ENCODE data around the gene AURKB. TPM values are rescaled to one million over a fixed set of nuclear protein-coding genes. Genes with fewer than 3 reads are reported as not detected.

Gene AURKB
- total RNA-seq, 1 donor from 2014 or later, result 1.2 TPM

DNA sequence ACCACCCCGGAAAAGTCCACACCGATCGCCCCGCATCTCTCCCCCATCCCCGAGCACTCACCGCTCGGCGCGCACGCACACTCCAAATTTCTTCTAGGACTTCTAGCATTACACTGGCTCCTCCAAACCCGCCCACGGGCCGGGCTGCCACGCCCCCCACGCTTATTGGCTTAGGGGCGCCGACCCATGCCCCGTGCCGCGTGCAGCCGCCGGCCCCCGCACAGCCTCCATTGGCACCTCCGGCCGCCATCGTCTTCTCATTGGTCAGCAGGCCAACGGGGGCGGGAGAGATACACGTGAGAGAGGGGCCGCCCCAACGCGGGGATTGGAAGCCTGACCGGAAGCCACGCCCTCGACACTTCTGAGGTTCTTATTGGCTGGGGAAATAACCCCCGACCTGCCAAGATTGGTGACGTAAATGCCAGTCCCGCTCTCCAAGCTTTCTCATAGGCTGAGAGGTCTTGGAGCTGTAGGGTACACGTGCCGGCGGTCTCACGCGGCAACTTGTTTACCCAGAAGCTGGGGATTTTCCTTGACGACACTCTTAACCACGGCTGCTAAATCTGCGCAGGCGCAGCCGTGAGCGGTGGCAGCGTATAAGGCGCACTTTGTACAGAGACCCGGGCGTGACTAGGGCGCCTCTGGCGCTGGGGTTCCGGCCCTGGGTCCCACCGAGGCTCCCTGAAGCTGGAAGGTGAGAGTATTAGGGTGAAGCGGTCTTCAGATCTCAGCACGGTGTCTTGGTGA lies 54.0 kb downstream of the AURKB start:
- peak overlapping the region; percentile 75 for H3K4me3 ChIP-seq
- no peaks in the 10 kb centered on the region for H3K9me3 ChIP-seq (replicated peaks)
- TF ChIP-seq, protein P1, sequence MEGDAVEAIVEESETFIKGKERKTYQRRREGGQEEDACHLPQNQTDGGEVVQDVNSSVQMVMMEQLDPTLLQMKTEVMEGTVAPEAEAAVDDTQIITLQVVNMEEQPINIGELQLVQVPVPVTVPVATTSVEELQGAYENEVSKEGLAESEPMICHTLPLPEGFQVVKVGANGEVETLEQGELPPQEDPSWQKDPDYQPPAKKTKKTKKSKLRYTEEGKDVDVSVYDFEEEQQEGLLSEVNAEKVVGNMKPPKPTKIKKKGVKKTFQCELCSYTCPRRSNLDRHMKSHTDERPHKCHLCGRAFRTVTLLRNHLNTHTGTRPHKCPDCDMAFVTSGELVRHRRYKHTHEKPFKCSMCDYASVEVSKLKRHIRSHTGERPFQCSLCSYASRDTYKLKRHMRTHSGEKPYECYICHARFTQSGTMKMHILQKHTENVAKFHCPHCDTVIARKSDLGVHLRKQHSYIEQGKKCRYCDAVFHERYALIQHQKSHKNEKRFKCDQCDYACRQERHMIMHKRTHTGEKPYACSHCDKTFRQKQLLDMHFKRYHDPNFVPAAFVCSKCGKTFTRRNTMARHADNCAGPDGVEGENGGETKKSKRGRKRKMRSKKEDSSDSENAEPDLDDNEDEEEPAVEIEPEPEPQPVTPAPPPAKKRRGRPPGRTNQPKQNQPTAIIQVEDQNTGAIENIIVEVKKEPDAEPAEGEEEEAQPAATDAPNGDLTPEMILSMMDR (IDR thresholded peaks at IDR 0.05; ENCODE audit: borderline replicate concordance), result no peak
- H3K27me3 ChIP-seq (ENCODE audit: low read depth), result no peaks in the 10 kb centered on the region
- intact Hi-C loops (cut with micrococcal nuclease), result no loop called here
- H3K36me3 ChIP-seq, result peaks cover 24% of the 10 kb centered on the region
- H3K4me1 ChIP-seq, result peaks cover 73% of the 10 kb centered on the region
- peak overlapping the region; percentile 100 for H3K27ac ChIP-seq (replicated peaks)
- DNase-seq, result peak; percentile 100

DNA sequence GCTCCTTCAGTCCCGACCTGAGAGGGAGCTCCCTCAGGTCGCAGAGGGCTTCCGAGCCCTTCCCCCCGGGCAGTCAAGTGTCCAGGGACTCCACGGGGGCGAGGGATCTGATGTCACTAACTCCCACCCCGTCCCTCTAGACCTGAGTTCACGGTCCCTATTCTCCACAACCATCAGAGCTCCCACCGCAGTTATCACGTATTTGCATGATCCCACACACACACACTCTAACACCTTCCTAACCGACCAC lies 54.5 kb downstream of the AURKB start:
- Histone ChIP-seq H3K27me3 (ENCODE audit: low read depth) (no peaks in the 10 kb centered on the region), H3K36me3 (peaks cover 19% of the 10 kb centered on the region), H3K4me1 (peaks cover 69% of the 10 kb centered on the region), H3K4me3 (peak overlapping the region; percentile 75), H3K27ac (replicated peaks) (peak overlapping the region; percentile 99), H3K9me3 (replicated peaks) (no peaks in the 10 kb centered on the region)
- intact Hi-C loops (cut with micrococcal nuclease), result no loop called here
- TF ChIP-seq, protein P1 (IDR thresholded peaks at IDR 0.05; ENCODE audit: borderline replicate concordance), result no peak
- DNase-seq, result no peak

DNA sequence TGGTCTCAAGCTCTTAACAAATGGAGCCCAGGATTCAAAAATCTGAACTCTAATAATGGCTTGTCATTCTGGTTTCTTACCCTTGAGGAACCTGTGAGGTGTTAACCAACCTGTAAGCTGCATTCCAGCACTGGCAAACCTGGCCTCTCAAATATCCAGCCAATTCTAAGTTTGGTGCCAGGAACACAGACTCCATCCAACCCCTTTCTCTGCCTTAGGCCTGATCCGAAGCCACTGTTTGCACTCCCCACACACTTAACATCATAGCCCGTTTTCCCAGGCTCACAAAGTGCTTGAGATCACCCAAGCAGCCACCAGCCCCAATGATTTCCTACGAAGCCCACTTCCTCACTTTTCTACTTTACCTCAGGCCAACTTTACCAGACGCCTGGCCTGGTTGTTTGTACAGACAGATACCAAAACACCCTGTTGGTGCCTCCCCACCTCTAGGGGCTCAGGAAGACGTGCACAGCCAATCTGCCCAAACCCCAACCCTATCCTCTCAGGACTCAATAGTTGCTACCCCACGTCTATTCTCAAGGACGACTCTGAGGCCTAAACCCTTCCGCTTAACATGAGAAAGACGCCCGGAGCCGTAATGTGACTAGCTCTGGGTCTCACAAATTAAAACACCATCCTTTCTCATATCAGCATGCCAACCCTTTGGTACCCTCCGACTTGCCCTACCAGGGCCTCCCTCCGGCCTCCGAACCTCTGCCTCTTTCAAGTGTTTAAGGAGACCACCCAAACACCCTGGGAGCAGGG lies 55.0 kb downstream of the AURKB start:
- H3K4me1 ChIP-seq, result peaks cover 69% of the 10 kb centered on the region
- TF ChIP-seq, protein P1 (IDR thresholded peaks at IDR 0.05; ENCODE audit: borderline replicate concordance), result no peak
- no peaks in the 10 kb centered on the region for H3K27me3 ChIP-seq (ENCODE audit: low read depth)
- H3K36me3 ChIP-seq, result peaks cover 19% of the 10 kb centered on the region
- H3K27ac ChIP-seq (replicated peaks), result peak overlapping the region; percentile 99
- intact Hi-C loops (cut with micrococcal nuclease), result no loop called here
- peak overlapping the region; percentile 75 for H3K4me3 ChIP-seq
- no peak for DNase-seq
- no peaks in the 10 kb centered on the region for H3K9me3 ChIP-seq (replicated peaks)

Small RNAs within 50 kb of the gene (microRNA-seq; reads per million reads assigned to microRNA genes)
- gene MIR4521, result 34.3 reads per million, percentile 44 among the genes with 10 or more reads in this experiment

Other genes starting within 250 kb of the AURKB start
- not detected for gene GUCY2D, start 208.0 kb downstream of the AURKB start, total RNA-seq
- gene ALOX15B, start 171.5 kb downstream of the AURKB start, total RNA-seq, result not detected
- gene ALOX12B, start 122.9 kb downstream of the AURKB start, total RNA-seq, result not detected
- gene ALOXE3, start 92.1 kb downstream of the AURKB start, total RNA-seq, result not detected
- gene HES7, start 86.5 kb downstream of the AURKB start, total RNA-seq, result not detected
- 109 TPM for gene PER1, start 58.2 kb downstream of the AURKB start, total RNA-seq
- 59.6 TPM for gene VAMP2, start 47.6 kb downstream of the AURKB start, total RNA-seq
- 7.9 TPM for gene TMEM107, start 34.2 kb downstream of the AURKB start, total RNA-seq
- gene BORCS6, start 20.4 kb downstream of the AURKB start, total RNA-seq, result 8.4 TPM
- gene CTC1, start 37.5 kb upstream of the AURKB start, total RNA-seq, result 14.6 TPM
- gene PFAS, start 38.7 kb upstream of the AURKB start, total RNA-seq, result 9.8 TPM
- gene RANGRF, start 78.1 kb upstream of the AURKB start, total RNA-seq, result 25.6 TPM
- 1.3 TPM for gene SLC25A35, start 84.8 kb upstream of the AURKB start, total RNA-seq
- 19.4 TPM for gene ARHGEF15, start 99.7 kb upstream of the AURKB start, total RNA-seq
- not detected for gene ODF4, start 129.3 kb upstream of the AURKB start, total RNA-seq
- gene RPL26, start 172.6 kb upstream of the AURKB start, total RNA-seq, result 960 TPM
- not detected for gene RNF222, start 187.3 kb upstream of the AURKB start, total RNA-seq
- 25.0 TPM for gene NDEL1, start 225.3 kb upstream of the AURKB start, total RNA-seq

Measured in left ventricle myocardium inferior (tissue), 1 donor.